OCI-M2 (cell line): ENCODE measurements around the gene ARPC4.
"Not testable (repeated sequence)": the region's sequence is repeated elsewhere in the genome, so short reads cannot be mapped to it uniquely, and the experiment has no call there.

Source experiments
- DNase-seq: peaks from one replicate; lab custom pipeline; 2025; ENCODE audit not compliant: unreplicated experiment; lab: John Stamatoyannopoulos, UW

Gene ARPC4

DNA sequence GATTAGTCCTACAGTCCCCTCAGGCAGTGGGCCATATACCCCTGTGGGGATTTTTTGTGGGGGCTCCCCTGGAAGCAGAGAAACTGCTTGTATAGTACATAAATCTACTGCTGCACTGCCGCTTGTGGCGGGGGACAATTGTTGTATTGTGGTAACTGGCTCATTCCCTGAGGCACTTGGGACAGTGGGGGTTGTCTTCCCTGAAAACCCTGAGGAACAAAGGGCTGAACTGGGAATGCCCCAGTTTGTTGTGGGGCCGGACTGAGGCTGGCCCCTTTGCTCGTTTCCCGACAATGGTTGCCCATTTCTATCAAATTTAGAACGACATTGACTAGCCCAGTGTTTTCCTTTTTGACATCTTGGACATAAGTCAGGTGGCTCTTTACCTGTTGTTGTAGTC, 58.5 kb downstream of the ARPC4 start:
- not testable (repeated sequence) for DNase-seq

DNA sequence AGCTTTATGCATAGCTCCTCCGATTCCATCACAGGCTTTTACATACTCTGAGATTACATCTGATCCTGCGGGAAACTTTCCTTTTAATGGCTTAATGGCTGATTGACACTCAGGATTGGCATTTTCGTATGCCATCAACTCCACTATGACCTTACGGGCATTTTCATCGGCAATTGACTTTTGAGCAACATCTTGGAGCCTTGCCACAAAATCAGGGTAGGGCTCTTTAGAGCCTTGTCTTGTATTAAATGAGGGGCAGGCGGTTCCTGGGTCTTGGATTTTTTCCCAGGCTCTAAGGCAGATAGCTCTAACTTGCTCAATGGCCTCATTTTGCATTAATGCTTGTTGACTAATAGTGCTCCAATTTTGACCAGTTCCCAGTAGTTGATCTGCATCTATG, 59.0 kb downstream of the ARPC4 start:
- not testable (repeated sequence) for DNase-seq

DNA sequence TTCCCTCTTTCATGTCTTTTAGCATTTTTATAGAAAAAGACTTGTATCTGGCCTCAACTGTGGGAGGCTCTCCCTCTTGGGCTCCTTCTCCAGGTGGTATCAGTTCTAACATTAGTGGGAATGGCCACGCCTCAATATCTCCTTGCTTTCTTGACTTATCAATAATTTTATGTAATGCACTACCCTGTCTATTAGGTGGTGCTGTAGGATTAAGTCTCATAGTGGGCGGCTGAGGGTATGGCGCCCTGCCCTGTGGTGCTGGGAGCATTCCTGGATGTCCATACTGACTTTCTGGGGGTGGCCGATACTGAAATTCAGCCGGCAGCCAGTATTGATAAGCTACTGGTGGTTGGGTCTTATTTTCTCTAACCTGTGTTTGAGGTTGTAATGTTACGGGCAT, 59.6 kb downstream of the ARPC4 start:
- no peak for DNase-seq

DNA sequence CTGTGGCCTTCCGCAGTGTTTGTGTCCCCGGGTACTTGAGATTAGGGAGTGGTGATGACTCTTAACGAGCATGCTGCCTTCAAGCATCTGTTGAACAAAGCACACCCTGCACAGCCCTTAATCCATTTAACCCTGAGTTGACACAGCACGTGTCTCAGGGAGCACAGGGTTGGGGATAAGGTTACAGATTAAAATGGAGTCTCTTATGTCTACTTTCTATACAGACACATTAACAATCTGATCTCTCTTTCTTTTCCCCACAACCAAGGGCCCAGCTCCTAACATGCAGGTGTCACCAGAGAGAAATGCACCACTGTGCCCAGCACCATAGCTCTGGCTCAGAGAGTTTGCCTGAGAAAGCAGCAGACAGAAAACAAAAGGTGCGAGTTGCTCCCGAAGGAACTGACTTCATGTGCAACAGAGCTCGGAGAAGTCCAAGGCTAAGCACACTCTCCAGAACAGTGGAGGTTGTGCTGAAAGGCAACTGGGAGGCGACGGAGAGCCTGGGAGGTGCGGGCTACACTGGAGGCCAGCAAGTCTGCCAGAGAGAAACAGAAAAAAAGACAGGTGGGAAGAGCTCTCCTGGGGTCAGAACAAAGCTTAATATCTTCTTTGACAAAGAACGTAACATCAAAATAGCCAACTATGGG, 61.5 kb downstream of the ARPC4 start:
- not testable (repeated sequence) for DNase-seq

DNA sequence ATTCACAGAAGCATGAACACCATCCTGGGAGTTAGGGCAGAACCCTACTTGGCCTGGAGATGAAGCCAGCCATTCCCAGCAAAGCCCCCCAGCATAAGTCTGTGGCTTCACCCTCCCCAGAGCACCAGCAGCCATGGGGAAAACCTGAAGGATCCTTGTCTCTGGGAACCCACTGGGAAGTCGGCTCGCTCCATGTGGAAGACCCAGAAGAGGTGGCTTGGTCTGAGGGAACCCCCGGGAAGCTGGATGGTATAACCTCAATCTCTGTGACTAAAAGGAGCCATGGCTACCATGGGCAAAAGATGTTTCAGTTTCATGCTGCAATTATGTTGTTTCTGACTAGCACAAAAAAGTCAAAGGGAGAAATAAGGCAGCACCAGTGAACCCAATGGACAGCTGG, 62.7 kb downstream of the ARPC4 start:
- no peak for DNase-seq
